HepG2 (cell line): Measurements from ENCODE around the gene FCHSD1. TPM values are rescaled to one million over a fixed set of nuclear protein-coding genes. Genes with fewer than 3 reads are reported as not detected.

Source experiments
- AGO1 ChIP-seq: fragments of 200-400 bp; formaldehyde crosslinking; IDR thresholded peaks from 2 replicates; pipeline ENCODE4 v1.6.1; 2017; ENCODE audit warnings: mild to moderate bottlenecking, low read depth, low read length, moderate library complexity; ENCODE audit not compliant: poor library complexity, severe bottlenecking
- ATF3 ChIP-seq: sonication (generic); formaldehyde crosslinking; IDR thresholded peaks from 2 replicates; pipeline ENCODE4 v1.4.0; 2020; ENCODE audit warnings: missing genetic modification reagents
- BCL6 ChIP-seq: IDR thresholded peaks from 2 replicates; pipeline ENCODE4 v1.6.1; 2016; ENCODE audit warnings: missing genetic modification reagents, missing compliant biosample characterization
- CREB1 ChIP-seq, 2 experiments: fragments of 450-650 bp in 1 of 2; IDR thresholded peaks; 2 replicates each; pipeline ENCODE4 v1.6.1; 2016 to 2017; ENCODE audit warnings: control low read depth in 1 of 2, mild to moderate bottlenecking in 1 of 2, missing compliant biosample characterization in 1 of 2, missing genetic modification characterization in 1 of 2
- FIP1L1 ChIP-seq: fragments of 200-400 bp; formaldehyde crosslinking; IDR thresholded peaks from 2 replicates; pipeline ENCODE4 v1.6.1; 2018; ENCODE audit warnings: low read depth, mild to moderate bottlenecking, low read length, moderate library complexity, borderline replicate concordance; ENCODE audit not compliant: insufficient read depth
- GATAD1 ChIP-seq: IDR thresholded peaks from 2 replicates; pipeline ENCODE4 v1.6.1; 2016; ENCODE audit warnings: missing genetic modification reagents, missing compliant biosample characterization
- HDAC1 ChIP-seq: sonication (generic); formaldehyde crosslinking; IDR thresholded peaks from 2 replicates; pipeline ENCODE4 v1.5.1; 2020; ENCODE audit warnings: mild to moderate bottlenecking, missing genetic modification reagents
- KDM1A ChIP-seq: IDR thresholded peaks from 2 replicates; pipeline ENCODE4 v1.6.1; 2016; ENCODE audit warnings: missing compliant biosample characterization
- MTF1 ChIP-seq: sonication (generic); formaldehyde crosslinking; IDR thresholded peaks from 2 replicates; pipeline ENCODE4 v1.5.0; 2020; ENCODE audit warnings: missing genetic modification reagents
- NFE2 ChIP-seq: sonication (generic); formaldehyde crosslinking; IDR thresholded peaks from 2 replicates; pipeline ENCODE4 v1.4.0; 2020; ENCODE audit warnings: missing genetic modification reagents
- ONECUT2 ChIP-seq: sonication (generic); formaldehyde crosslinking; IDR thresholded peaks from 2 replicates; pipeline ENCODE4 v1.4.0; 2020; ENCODE audit warnings: missing genetic modification reagents
- PAF1 ChIP-seq: IDR thresholded peaks from 2 replicates; pipeline ENCODE4 v1.6.1; 2016; ENCODE audit warnings: missing genetic modification reagents, missing compliant biosample characterization
- RELA ChIP-seq: sonication (generic); formaldehyde crosslinking; IDR thresholded peaks from 2 replicates; pipeline ENCODE4 v1.4.0; 2020; ENCODE audit warnings: missing genetic modification reagents
- RNF2 ChIP-seq: fragments of 450-650 bp; conservative IDR thresholded peaks from 2 replicates; pipeline ENCODE4 v1.6.1; 2016; ENCODE audit warnings: low read depth
- THRA ChIP-seq: sonication (generic); formaldehyde crosslinking; IDR thresholded peaks from 2 replicates; pipeline ENCODE4 v1.4.0; 2020; ENCODE audit warnings: missing genetic modification reagents, borderline replicate concordance
- ZBTB21 ChIP-seq: sonication (generic); formaldehyde crosslinking; IDR thresholded peaks from 2 replicates; pipeline ENCODE4 v1.4.0; 2020; ENCODE audit warnings: missing genetic modification reagents
- ZNF136 ChIP-seq: sonication (generic); formaldehyde crosslinking; IDR thresholded peaks from 2 replicates; pipeline ENCODE4 v1.8.1; 2022; ENCODE audit warnings: low read depth, mild to moderate bottlenecking, moderate library complexity, missing genetic modification reagents
- ZNF549 ChIP-seq: sonication (generic); formaldehyde crosslinking; IDR thresholded peaks from 2 replicates; pipeline ENCODE4 v1.5.0; 2020; ENCODE audit warnings: missing genetic modification reagents
- ZNF589 ChIP-seq: sonication (generic); formaldehyde crosslinking; conservative IDR thresholded peaks from 2 replicates; pipeline ENCODE4 v1.8.0; 2022; ENCODE audit warnings: mild to moderate bottlenecking, moderate library complexity, missing genetic modification reagents
- ZNF790 ChIP-seq: sonication (generic); formaldehyde crosslinking; IDR thresholded peaks from 2 replicates; pipeline ENCODE4 v1.8.0; 2022; ENCODE audit warnings: missing genetic modification reagents, mild to moderate bottlenecking, borderline replicate concordance
- polyA plus RNA-seq, 8 experiments: library from polyadenylated mRNA; depleted of rRNA in 3 of 8; stranded (reverse) in 7 of 8; unstranded in 1 of 8; fragments of >200 nt; fragmentation: Illumina TruSeq in 4 of 8; extraction: Trizol in 4 of 8; gene quantifications; 2 replicates each; pipeline versions ENCODE4 v1.2.1 to v1.2.3, GENCODE V29; 2011 to 2016; ENCODE audit warnings: low read depth in 4 of 8, missing spikeins in 1 of 8, mixed read lengths in 1 of 8; ENCODE audit not compliant: insufficient read depth in 1 of 8
- total RNA-seq, 5 experiments: library from RNA; depleted of rRNA; stranded (reverse); fragments of >200 nt; fragmentation: Illumina TruSeq; extraction: Trizol; gene quantifications; 2 replicates each; pipeline ENCODE4 v1.2.3, GENCODE V29; 2016; ENCODE audit warnings: low read depth in 1 of 5
- TF ChIP-seq, protein P1 (sequence below): sonication (generic); formaldehyde crosslinking; IDR thresholded peaks from 2 replicates; pipeline ENCODE4 v1.5.0; 2020; ENCODE audit warnings: missing genetic modification reagents, mild to moderate bottlenecking, borderline replicate concordance
- TF ChIP-seq, protein P2 (sequence below): sonication (generic); formaldehyde crosslinking; IDR thresholded peaks from 2 replicates; pipeline ENCODE4 v1.4.0; 2020; ENCODE audit warnings: missing genetic modification reagents
- TF ChIP-seq, protein P3 (sequence below): sonication (generic); formaldehyde crosslinking; conservative IDR thresholded peaks from 2 replicates; pipeline ENCODE4 v1.4.0; 2020; ENCODE audit warnings: missing genetic modification reagents
- TF ChIP-seq, protein P4 (sequence below): sonication (generic); formaldehyde crosslinking; IDR thresholded peaks from 2 replicates; pipeline ENCODE4 v1.8.0; 2022; ENCODE audit warnings: missing genetic modification reagents, mild to moderate bottlenecking, inconsistent platforms, borderline replicate concordance

Gene FCHSD1
- total and polyA plus RNA-seq, 2 of the 13 experiments (the other 11 are each of a cell fraction or from before 2014, with no cell fraction given), result 5.5 to 15.4 TPM

- TF ChIP-seq BCL6 (CRISPR knock-in tag) (peak; percentile 32; the same call in 1 of the 2 replicates), RELA (CRISPR knock-in tag) (no peak), ONECUT2 (no peak), ZNF136 (no peak), MTF1 (CRISPR knock-in tag) (no peak), AGO1 (no peak), ZBTB21 (no peak), NFE2 (no peak), ZNF790 (CRISPR knock-in tag) (no peak; the same call in 1 of the 2 replicates), ZNF549 (CRISPR knock-in tag) (no peak), ATF3 (CRISPR knock-in tag) (no peak), FIP1L1 (no peak), RNF2 (0 out of 2 replicates have a peak, but pooled peaks have one; percentile 35), CREB1 (IDR thresholded peaks at IDR 0.05) (peak; percentile 78), CREB1 (CRISPR knock-in tag; IDR thresholded peaks at IDR 0.05) (peak; percentile 74; the same call in 1 of the 2 replicates), HDAC1 (CRISPR knock-in tag) (peak; percentile 93), ZNF589 (CRISPR knock-in tag) (0 out of 2 replicates have a peak, but pooled peaks have one; percentile 46), THRA (CRISPR knock-in tag) (no peak; the same call in 1 of the 2 replicates), GATAD1 (CRISPR knock-in tag) (peak; percentile 68; the same call in 1 of the 2 replicates), KDM1A (CRISPR knock-in tag) (no peak), PAF1 (no peak)
- TF ChIP-seq, protein P1, sequence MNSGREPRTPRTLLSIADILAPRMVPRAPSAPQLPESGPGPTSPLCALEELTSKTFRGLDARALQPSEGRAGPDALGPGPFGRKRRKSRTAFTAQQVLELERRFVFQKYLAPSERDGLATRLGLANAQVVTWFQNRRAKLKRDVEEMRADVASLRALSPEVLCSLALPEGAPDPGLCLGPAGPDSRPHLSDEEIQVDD (CRISPR knock-in tag), result 0 out of 2 replicates have a peak, but pooled peaks have one; percentile 40
- TF ChIP-seq, protein P2, sequence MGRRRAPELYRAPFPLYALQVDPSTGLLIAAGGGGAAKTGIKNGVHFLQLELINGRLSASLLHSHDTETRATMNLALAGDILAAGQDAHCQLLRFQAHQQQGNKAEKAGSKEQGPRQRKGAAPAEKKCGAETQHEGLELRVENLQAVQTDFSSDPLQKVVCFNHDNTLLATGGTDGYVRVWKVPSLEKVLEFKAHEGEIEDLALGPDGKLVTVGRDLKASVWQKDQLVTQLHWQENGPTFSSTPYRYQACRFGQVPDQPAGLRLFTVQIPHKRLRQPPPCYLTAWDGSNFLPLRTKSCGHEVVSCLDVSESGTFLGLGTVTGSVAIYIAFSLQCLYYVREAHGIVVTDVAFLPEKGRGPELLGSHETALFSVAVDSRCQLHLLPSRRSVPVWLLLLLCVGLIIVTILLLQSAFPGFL (CRISPR knock-in tag), result no peak
- TF ChIP-seq, protein P3, sequence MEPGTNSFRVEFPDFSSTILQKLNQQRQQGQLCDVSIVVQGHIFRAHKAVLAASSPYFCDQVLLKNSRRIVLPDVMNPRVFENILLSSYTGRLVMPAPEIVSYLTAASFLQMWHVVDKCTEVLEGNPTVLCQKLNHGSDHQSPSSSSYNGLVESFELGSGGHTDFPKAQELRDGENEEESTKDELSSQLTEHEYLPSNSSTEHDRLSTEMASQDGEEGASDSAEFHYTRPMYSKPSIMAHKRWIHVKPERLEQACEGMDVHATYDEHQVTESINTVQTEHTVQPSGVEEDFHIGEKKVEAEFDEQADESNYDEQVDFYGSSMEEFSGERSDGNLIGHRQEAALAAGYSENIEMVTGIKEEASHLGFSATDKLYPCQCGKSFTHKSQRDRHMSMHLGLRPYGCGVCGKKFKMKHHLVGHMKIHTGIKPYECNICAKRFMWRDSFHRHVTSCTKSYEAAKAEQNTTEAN, result no peak
- TF ChIP-seq, protein P4, sequence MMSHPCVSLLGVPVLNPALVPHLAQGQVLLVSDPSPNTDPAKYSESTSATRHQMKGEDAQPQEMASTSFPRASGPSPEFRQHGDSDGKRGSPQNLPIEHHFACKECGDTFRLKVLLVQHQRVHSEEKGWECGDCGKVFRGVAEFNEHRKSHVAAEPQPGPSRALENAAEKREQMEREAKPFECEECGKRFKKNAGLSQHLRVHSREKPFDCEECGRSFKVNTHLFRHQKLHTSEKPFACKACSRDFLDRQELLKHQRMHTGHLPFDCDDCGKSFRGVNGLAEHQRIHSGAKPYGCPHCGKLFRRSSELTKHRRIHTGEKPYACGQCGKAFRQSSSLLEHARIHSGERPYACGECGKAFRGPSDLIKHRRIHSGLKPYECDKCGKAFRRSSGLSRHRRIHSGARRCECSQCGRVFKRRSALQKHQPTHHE (CRISPR knock-in tag), result peak; percentile 84
Observed at GRCh38 chr5:141618804-141619554, 32.2 kb downstream of the FCHSD1 start, which contains the start of gene DIAPH1 (continued).
